IMR-90 (cell line): ENCODE data around the gene SCAMP4. TPM values are rescaled to one million over a fixed set of nuclear protein-coding genes. Genes with fewer than 3 reads are reported as not detected.

ENCODE experiments used
- ATAC-seq: fragments of 200-7000 bp; cut with Tn5 transposase; 2 replicates; pipeline ENCODE4 v1.9.1; 2020; ENCODE audit warnings: low read depth, mild to moderate bottlenecking, moderate library complexity
- BruUV-seq: library from RNA; stranded (reverse); fragments of 400-500 nt; replicated peaks from 2 replicates; lab custom pipeline; 2021; lab: Mats Ljungman, UMichigan
- CTCF ChIA-PET: fragments of 300-600 bp; formaldehyde crosslinking; extraction: SDS; loops from one replicate; lab custom pipeline; 2021; ENCODE audit warnings: antibody characterized with exemption; lab: Yijun Ruan, JAX
- POLR2A ChIA-PET: fragments of 300-600 bp; sonication (Branson Sonifier 250); formaldehyde crosslinking; loops from one replicate; lab custom pipeline; 2022; ENCODE audit warnings: antibody characterized with exemption; ENCODE audit not compliant: unreplicated experiment; lab: Charles Lee
- DNase-seq: peaks from one replicate; pipeline ENCODE4 v3.0.0; 2013
- H2AFZ ChIP-seq: replicated peaks from 2 replicates; pipeline ENCODE3; 2013; ENCODE audit warnings: low read length, mild to moderate bottlenecking; ENCODE audit not compliant: poor library complexity
- H2AK5ac ChIP-seq: 2 replicates; pipeline ENCODE4 v1.6.1; 2013; ENCODE audit warnings: low read depth, low read length, inconsistent platforms
- H2AK9ac ChIP-seq: replicated peaks from 2 replicates; pipeline ENCODE3; 2013; ENCODE audit warnings: mild to moderate bottlenecking, low read depth, low read length, moderate library complexity; ENCODE audit not compliant: poor library complexity
- H2BK120ac ChIP-seq: 2 replicates; pipeline ENCODE4 v1.6.1; 2013; ENCODE audit warnings: low read depth, low read length, inconsistent platforms
- H2BK15ac ChIP-seq: 3 replicates; pipeline ENCODE4 v1.6.1; 2013; ENCODE audit warnings: low read depth, low read length, inconsistent platforms
- H2BK20ac ChIP-seq: 2 replicates; pipeline ENCODE4 v1.6.1; 2013; ENCODE audit warnings: low read depth, mild to moderate bottlenecking, inconsistent platforms, low read length, moderate library complexity
- H2BK5ac ChIP-seq: 2 replicates; pipeline ENCODE4 v1.6.1; 2013; ENCODE audit warnings: mild to moderate bottlenecking, low read depth, low read length, inconsistent platforms; ENCODE audit not compliant: poor library complexity, severe bottlenecking
- H3K14ac ChIP-seq: replicated peaks from 2 replicates; pipeline ENCODE4 v1.6.1; 2013; ENCODE audit warnings: low read depth, low read length, inconsistent platforms
- H3K18ac ChIP-seq: 2 replicates; pipeline ENCODE4 v1.6.1; 2013; ENCODE audit warnings: low read depth, low read length, control low read depth
- H3K23ac ChIP-seq: 2 replicates; pipeline ENCODE4 v1.6.1; 2013; ENCODE audit warnings: low read depth, low read length, inconsistent platforms
- H3K27ac ChIP-seq: 2 replicates; pipeline ENCODE4 v1.5.1; 2013; ENCODE audit warnings: mild to moderate bottlenecking, control low read depth, low read length; ENCODE audit not compliant: insufficient read depth
- H3K27me3 ChIP-seq: 2 replicates; pipeline ENCODE4 v1.6.1; 2013; ENCODE audit warnings: low read length; ENCODE audit not compliant: control insufficient read depth, insufficient read depth
- H3K36me3 ChIP-seq: 2 replicates; pipeline ENCODE4 v1.6.1; 2013; ENCODE audit warnings: low read length, mixed read lengths; ENCODE audit not compliant: control insufficient read depth, insufficient read depth
- H3K4ac ChIP-seq: 2 replicates; pipeline ENCODE4 v1.6.1; 2013; ENCODE audit warnings: low read depth, low read length, inconsistent platforms
- H3K4me1 ChIP-seq: 2 replicates; pipeline ENCODE4 v1.6.1; 2013; ENCODE audit warnings: low read length, mixed read lengths; ENCODE audit not compliant: control insufficient read depth, insufficient read depth
- H3K4me2 ChIP-seq: 2 replicates; pipeline ENCODE4 v1.6.1; 2013; ENCODE audit warnings: low read depth, mild to moderate bottlenecking, control low read depth, low read length, moderate library complexity
- H3K4me3 ChIP-seq: 2 replicates; pipeline ENCODE4 v1.5.1; 2013; ENCODE audit warnings: low read depth, mild to moderate bottlenecking, control low read depth, low read length, moderate library complexity; ENCODE audit not compliant: insufficient read depth
- H3K56ac ChIP-seq: 2 replicates; pipeline ENCODE4 v1.6.1; 2013; ENCODE audit warnings: low read length, inconsistent platforms; ENCODE audit not compliant: insufficient read depth; ENCODE audit errors: extremely low read depth
- H3K79me1 ChIP-seq, 2 experiments: 2 replicates each; pipeline ENCODE4 v1.6.1; 2013; ENCODE audit warnings: low read length in 2 of 2, inconsistent platforms in 1 of 2, low read depth in 1 of 2
- H3K9ac ChIP-seq: 2 replicates; pipeline ENCODE4 v1.6.1; 2013; ENCODE audit warnings: low read depth, low read length, control low read depth
- H3K9me1 ChIP-seq: 2 replicates; pipeline ENCODE4 v1.6.1; 2013; ENCODE audit warnings: low read length, inconsistent platforms; ENCODE audit not compliant: insufficient read depth
- H3K9me3 ChIP-seq: 2 replicates; pipeline ENCODE4 v1.6.1; 2013; ENCODE audit warnings: low read length; ENCODE audit not compliant: control insufficient read depth, insufficient read depth
- H4K20me1 ChIP-seq: 2 replicates; pipeline ENCODE4 v1.6.1; 2013; ENCODE audit warnings: low read length, inconsistent platforms; ENCODE audit not compliant: insufficient read depth
- H4K5ac ChIP-seq: 2 replicates; pipeline ENCODE4 v1.6.1; 2013; ENCODE audit warnings: mild to moderate bottlenecking, low read depth, low read length, control low read depth
- H4K8ac ChIP-seq, 2 experiments: 2 replicates each; pipeline ENCODE4 v1.6.1; 2013; ENCODE audit warnings: low read depth in 2 of 2, low read length in 2 of 2, control low read depth in 1 of 2, inconsistent platforms in 1 of 2
- H4K91ac ChIP-seq: 2 replicates; pipeline ENCODE4 v1.6.1; 2013; ENCODE audit warnings: low read depth, low read length, inconsistent platforms; ENCODE audit not compliant: insufficient read depth
- ELK1 ChIP-seq: fragments of 150-350 bp; IDR thresholded peaks from 2 replicates; pipeline ENCODE4 v1.6.1; 2016; ENCODE audit warnings: low read depth, mild to moderate bottlenecking, low read length, moderate library complexity, borderline replicate concordance
- FOS ChIP-seq: fragments of 150-350 bp; IDR thresholded peaks from 2 replicates; pipeline ENCODE4 v1.6.1; 2016; ENCODE audit warnings: low read depth, low read length
- MAFK ChIP-seq: IDR thresholded peaks from 2 replicates; pipeline ENCODE4 v1.6.1; 2012; ENCODE audit warnings: low read depth, low read length, improper control_type of control experiment
- NFE2L2 ChIP-seq: fragments of 150-350 bp; IDR thresholded peaks from 2 replicates; pipeline ENCODE4 v1.6.1; 2016; ENCODE audit warnings: low read depth, mild to moderate bottlenecking, low read length
- RCOR1 ChIP-seq: IDR thresholded peaks from 2 replicates; pipeline ENCODE4 v1.6.1; 2012; ENCODE audit warnings: mild to moderate bottlenecking, low read length, improper control_type of control experiment; ENCODE audit not compliant: insufficient replicate concordance
- USF2 ChIP-seq: fragments of 150-350 bp; IDR thresholded peaks from 2 replicates; pipeline ENCODE4 v1.6.1; 2017; ENCODE audit warnings: mild to moderate bottlenecking, antibody characterized with exemption, low read length, low read depth
- WGBS, 2 experiments: methylation state at CpG; one replicate each; pipeline versions ENCODE4 v1.1.5 to v1.1.7; 2013; ENCODE audit warnings: missing lambda C conversion rate in 2 of 2; ENCODE audit not compliant: insufficient read length in 1 of 2; ENCODE audit errors: extremely low coverage in 2 of 2; 5-methylcytosine and 5-hydroxymethylcytosine counted together
- dilution Hi-C: fragments of 300-500 bp; cut with HindIII; formaldehyde crosslinking; loops from one replicate; pipeline ENCODE4 v1.14.3; 2018; ENCODE audit warnings: low sequenced_read_pairs; ENCODE audit not compliant: unreplicated experiment
- in situ Hi-C: fragments of 300-500 bp; cut with MboI; formaldehyde crosslinking; loops from 3 replicates; pipeline ENCODE4 v1.14.3; 2019; ENCODE audit warnings: low sequenced_read_pairs, inconsistent platforms, mixed read lengths
- intact Hi-C: fragments of 100-400 bp; cut with micrococcal nuclease; formaldehyde crosslinking; loops from 2 replicates; pipeline ENCODE4 v1.10.0; 2022
- polyA plus RNA-seq, 3 experiments: library from polyadenylated mRNA; depleted of rRNA; stranded (reverse); fragments of >200 nt; gene quantifications; 2 replicates each; pipeline ENCODE4 v1.2.3, GENCODE V29; 2012; ENCODE audit warnings: low replicate concordance in 1 of 3
- total RNA-seq: library from RNA; depleted of rRNA; stranded (reverse); fragments of >200 nt; gene quantifications from 2 replicates; pipeline ENCODE4 v1.2.3, GENCODE V29; 2012

The SCAMP4 gene
- total and polyA plus RNA-seq, 2 of the 4 experiments (the other 2 are of a cell fraction): 16.1 to 28.1 TPM

GRCh38 chr19:1931445-1931844, 26.2 kb downstream of the SCAMP4 start:
- Histone ChIP-seq H2BK5ac (no peak overlapping the region), H3K14ac (no peak overlapping the region), H3K4me1 (peaks cover 6% of the 10 kb centered on the region), H3K23ac (no peak overlapping the region), H4K8ac (no peak overlapping the region), H4K20me1 (no peaks in the 10 kb centered on the region), H3K79me1 (no peaks in the 10 kb centered on the region), H2BK15ac (no peak overlapping the region), H3K27me3 (no peaks in the 10 kb centered on the region), H4K5ac (no peak overlapping the region), H3K36me3 (no peaks in the 10 kb centered on the region), H2AK5ac (no peak overlapping the region), H3K4me2 (no peak overlapping the region), H2AFZ (no peak overlapping the region), H4K91ac (no peak overlapping the region), H3K18ac (no peak overlapping the region), H3K27ac (no peak overlapping the region), H3K9me3 (no peaks in the 10 kb centered on the region; the same call in 1 of the 2 replicates), H2BK20ac (no peak overlapping the region), H3K9ac (no peak overlapping the region), H2BK120ac (no peak overlapping the region), H3K9me1 (no peaks in the 10 kb centered on the region), H3K4me3 (no peak overlapping the region), H2AK9ac (no peak overlapping the region), H3K4ac (no peak overlapping the region), H3K56ac (no peak overlapping the region)
- no CpG with 5 or more reads among the region's 1 CpG for WGBS, 2 experiments
- ChIA-PET CTCF (no interaction called here), POLR2A (no interaction called here)
- dilution Hi-C loops (no loop called here), intact Hi-C loops (no loop called here), in situ Hi-C loops (no loop called here)
- TF ChIP-seq USF2 (no peak), FOS (no peak), RCOR1 (no peak), MAFK (no peak), ELK1 (no peak), NFE2L2 (no peak)
- BruUV-seq: no TSS peak
- ATAC-seq: no peak
- no peak for DNase-seq
